Stimulated activated CD8-positive, alpha-beta memory T cell treated with anti-CD3 and anti-CD28 coated beads, Interleukin-7, amount 100 ng/mL, for 24 hours (primary cell): ENCODE measurements around the gene POF1B.

Experiments
- DNase-seq: peaks from one replicate; pipeline ENCODE4 v3.0.0-alpha.2; 2020; ENCODE audit warnings: low read depth

The POF1B gene

DNA sequence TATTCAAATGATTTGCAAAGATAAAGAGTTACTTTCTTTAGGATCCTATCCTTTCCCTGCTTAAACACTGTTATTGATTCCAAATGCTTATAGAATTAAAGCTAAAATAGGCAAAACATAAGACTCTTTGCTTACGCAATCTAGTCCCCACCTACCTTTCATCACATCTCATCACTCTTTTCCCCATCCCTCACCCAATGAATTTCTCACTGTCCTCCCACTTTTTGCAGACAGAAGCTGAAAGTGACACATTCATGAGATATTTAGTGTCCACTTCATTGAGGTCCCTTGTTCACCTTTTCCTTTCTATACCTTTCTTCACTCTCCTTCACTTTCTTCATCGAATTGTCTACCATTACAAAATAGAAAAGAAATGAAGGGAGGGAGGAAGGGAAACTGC lies 136.3 kb downstream of the POF1B start:
- DNase-seq: no peak
